Measurements from ENCODE around the gene KIF3C.
"Not testable (repeated sequence)": the region's sequence is repeated elsewhere in the genome, so short reads cannot be mapped to it uniquely, and the experiment has no call there.

The KIF3C gene

DNA sequence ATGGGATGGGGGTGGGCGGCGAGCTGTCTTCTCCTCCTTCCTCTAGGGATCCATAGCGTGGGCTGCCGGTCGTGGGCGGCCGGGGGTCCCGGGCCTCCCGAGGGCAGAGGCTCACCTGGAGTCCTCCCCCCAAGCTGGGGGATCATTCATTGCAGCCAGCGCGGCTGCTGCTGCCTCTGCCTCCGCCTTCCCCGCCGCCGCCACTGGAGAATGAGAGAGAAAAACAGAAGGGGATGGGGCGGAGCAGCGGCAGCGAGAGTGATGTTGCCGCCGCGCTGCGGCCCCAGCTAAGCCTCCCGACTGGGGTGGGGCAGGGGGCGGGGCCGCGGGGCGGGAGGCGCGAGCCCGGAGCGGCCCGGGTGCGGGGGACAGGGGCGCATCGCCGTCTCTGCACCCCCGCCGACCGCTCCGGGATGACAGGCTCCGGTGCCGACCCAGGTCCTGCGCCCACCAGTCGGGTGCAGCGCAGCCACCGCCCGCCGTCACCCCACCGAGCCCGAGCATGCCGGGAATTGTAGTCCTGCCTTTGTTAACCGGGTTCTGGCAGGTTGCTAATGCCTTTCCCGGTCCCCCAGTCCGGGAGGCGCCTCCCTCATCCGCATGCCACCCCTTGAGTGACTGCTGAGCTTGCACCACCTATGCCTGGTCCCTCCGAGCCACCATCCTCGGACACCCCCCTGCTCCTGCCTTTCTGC is at the start of gene KIF3C:
KIF3C (minus strand) TSS at position 225 of the 695 bp plus-strand sequence. CDS start 580 bp downstream, outside the sequence.
- H3K9me3 ChIP-seq (ENCODE audit: control insufficient read depth in 1 of 2, low read length in 2 of 2): no peaks in the 10 kb centered on the region
- H3K4me3 ChIP-seq (ENCODE audit: low read depth in 1 of 2, low read length in 2 of 2): peak within 1 kb of the TSS; percentile 64 to 81
- H3K27me3 ChIP-seq (ENCODE audit: low read depth, low read length): no peaks in the 10 kb centered on the region
- no peak within 1 kb of the TSS for H3K27ac ChIP-seq (ENCODE audit: low read length)
- peaks cover 4 to 30% of the 10 kb centered on the region in 2 donors for H3K4me1 ChIP-seq (ENCODE audit: control insufficient read depth in 1 of 2, insufficient read depth in 2 of 2, low read length in 2 of 2)
- no peaks in the 10 kb centered on the region for H3K36me3 ChIP-seq (ENCODE audit: control insufficient read depth in 1 of 2, insufficient read depth in 2 of 2, low read length in 2 of 2)

DNA sequence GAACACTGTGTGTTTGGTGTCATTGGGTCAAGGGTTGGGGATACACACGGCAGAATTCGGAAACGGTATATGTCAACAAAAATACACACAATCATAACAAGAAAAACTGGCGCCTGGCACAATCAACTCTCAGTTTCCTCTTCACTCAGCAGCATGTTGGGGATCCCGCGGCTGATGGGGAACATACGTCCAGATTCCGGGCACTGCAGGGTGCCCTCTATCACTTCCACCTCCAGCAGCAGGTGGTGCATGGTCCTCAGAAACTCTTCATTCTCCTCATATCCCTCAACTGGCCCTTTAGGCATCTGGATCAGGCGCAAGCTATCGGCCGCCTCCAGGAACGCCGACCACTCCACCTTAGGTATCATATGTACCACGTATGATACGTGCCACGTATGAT is 45.8 kb upstream of the KIF3C start:
- H3K9me3 ChIP-seq (ENCODE audit: control insufficient read depth in 1 of 2, low read length in 2 of 2); H3K27me3 ChIP-seq (ENCODE audit: low read depth, low read length); H3K36me3 ChIP-seq (ENCODE audit: control insufficient read depth in 1 of 2, insufficient read depth in 2 of 2, low read length in 2 of 2); H3K27ac ChIP-seq (ENCODE audit: low read length); H3K4me3 ChIP-seq (ENCODE audit: low read depth in 1 of 2, low read length in 2 of 2); H3K4me1 ChIP-seq (ENCODE audit: control insufficient read depth in 1 of 2, insufficient read depth in 2 of 2, low read length in 2 of 2): not testable (repeated sequence)

DNA sequence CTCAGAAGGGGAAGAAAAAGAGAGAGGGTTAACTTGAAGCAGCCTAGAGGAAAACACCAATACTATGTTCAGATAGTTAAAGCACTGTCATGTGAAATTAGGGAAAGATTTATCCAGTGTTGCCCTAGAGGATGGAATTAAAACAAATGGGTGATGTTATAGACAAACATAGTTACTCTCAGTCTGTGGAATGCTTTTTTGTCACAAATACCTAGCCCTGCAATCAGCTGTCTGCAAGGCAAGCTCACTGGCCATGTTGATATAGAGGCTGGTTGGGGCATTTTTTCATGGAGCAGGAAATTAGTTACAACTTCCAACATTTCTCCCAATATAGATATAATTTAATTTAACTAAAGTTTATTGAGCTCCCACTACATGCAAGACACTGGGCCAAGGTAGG is 43.2 kb upstream of the KIF3C start:
- no peak overlapping the region for H3K4me3 ChIP-seq (ENCODE audit: low read depth in 1 of 2, low read length in 2 of 2)
- no peaks in the 10 kb centered on the region for H3K4me1 ChIP-seq (ENCODE audit: control insufficient read depth in 1 of 2, insufficient read depth in 2 of 2, low read length in 2 of 2)
- H3K9me3 ChIP-seq (ENCODE audit: control insufficient read depth in 1 of 2, low read length in 2 of 2): no peaks in the 10 kb centered on the region
- no peak overlapping the region for H3K27ac ChIP-seq (ENCODE audit: low read length)
- H3K36me3 ChIP-seq (ENCODE audit: control insufficient read depth in 1 of 2, insufficient read depth in 2 of 2, low read length in 2 of 2): no peaks in the 10 kb centered on the region
- H3K27me3 ChIP-seq (ENCODE audit: low read depth, low read length): no peaks in the 10 kb centered on the region

DNA sequence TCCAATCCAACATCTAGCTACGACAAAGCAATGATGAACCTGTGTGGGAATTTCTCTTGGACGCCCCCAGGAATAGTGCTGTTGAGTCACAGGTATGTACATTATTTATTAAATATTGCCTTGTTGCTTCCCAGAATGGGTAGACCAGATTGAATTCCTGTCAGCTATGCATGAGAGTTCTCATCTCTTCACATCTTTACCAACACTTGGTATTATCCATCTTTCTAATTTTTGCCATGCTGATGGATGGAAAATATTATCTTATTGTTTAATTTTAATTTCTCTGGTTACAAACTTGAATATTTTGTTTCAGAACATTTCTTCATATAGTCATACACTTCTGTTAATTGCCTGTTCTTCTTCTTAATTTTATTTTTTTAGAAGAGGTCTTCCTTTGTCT is 42.0 kb upstream of the KIF3C start:
- H3K4me3 ChIP-seq (ENCODE audit: low read depth in 1 of 2, low read length in 2 of 2): no peak overlapping the region
- H3K9me3 ChIP-seq (ENCODE audit: control insufficient read depth in 1 of 2, low read length in 2 of 2): no peaks in the 10 kb centered on the region
- H3K27ac ChIP-seq (ENCODE audit: low read length): no peak overlapping the region
- H3K27me3 ChIP-seq (ENCODE audit: low read depth, low read length): no peaks in the 10 kb centered on the region
- no peaks in the 10 kb centered on the region for H3K4me1 ChIP-seq (ENCODE audit: control insufficient read depth in 1 of 2, insufficient read depth in 2 of 2, low read length in 2 of 2)
- no peaks in the 10 kb centered on the region for H3K36me3 ChIP-seq (ENCODE audit: control insufficient read depth in 1 of 2, insufficient read depth in 2 of 2, low read length in 2 of 2)

DNA sequence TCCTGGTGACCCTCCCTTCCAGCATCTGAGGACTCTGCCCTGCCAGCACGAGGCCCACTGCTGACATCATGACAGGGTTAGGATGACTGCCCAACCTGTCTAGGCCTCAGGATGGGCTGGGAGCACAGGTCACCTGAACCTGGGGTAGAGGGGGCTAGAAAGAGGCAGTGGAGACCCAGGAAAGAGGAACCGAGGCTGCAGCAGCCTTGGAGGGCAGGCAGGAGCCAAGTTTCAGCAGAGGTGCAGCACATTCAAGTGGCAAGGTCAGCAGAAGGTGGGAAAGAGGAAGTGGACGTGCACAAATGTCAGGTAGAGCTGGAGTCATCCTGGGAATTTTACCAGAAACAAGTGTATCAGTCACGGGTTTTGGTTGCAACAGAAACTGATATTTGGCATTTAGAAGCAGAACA is 37.9 kb upstream of the KIF3C start:
- H3K4me1 ChIP-seq (ENCODE audit: control insufficient read depth in 1 of 2, insufficient read depth in 2 of 2, low read length in 2 of 2): peaks cover 9 to 11% of the 10 kb centered on the region in 2 donors
- H3K9me3 ChIP-seq (ENCODE audit: control insufficient read depth in 1 of 2, low read length in 2 of 2): no peaks in the 10 kb centered on the region
- H3K36me3 ChIP-seq (ENCODE audit: control insufficient read depth in 1 of 2, insufficient read depth in 2 of 2, low read length in 2 of 2): no peaks in the 10 kb centered on the region
- H3K27me3 ChIP-seq (ENCODE audit: low read depth, low read length): no peaks in the 10 kb centered on the region
- H3K4me3 ChIP-seq (ENCODE audit: low read depth in 1 of 2, low read length in 2 of 2): no peak overlapping the region
- H3K27ac ChIP-seq (ENCODE audit: low read length): no peak overlapping the region

DNA sequence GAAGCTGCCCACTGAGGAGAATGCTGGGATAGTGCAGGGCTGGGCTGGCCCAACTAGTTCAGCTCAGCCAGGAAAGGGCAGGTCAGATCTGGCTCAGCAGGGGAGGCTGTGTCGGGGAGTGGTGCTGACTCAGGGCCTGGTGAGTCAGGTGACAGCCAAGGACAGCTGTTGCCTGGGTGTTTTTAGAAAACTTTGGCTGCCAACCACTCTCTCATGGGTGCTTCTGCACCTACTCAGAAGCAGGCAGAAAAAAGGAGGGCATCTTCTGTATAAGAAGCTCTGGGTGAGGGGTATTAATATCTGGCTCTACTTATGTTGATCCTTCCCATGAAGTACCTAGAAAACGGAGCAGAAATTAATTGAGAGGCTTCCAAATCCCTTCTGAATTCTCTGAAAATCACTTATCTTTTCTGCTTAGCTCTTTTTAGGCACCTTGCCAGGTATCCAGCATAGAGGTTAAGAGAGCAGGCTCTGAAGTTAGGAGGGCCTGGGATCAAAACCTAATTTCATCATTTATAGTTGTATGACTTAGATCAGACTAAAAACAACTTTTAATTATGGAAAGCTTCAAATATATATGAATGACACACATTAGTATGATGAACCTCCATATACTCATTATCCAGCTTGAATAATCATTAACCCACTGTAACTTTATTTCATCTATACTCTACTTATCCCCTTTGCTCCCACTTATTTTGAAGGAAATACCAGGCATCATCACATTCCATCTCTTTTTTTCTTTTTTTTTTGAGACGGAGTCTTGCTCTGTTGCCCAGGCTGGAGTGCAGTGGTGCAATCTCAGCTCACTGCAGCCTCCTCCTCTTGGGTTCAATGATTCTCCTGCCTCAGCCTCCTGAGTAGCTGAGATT is 36.1 kb upstream of the KIF3C start:
- H3K27me3 ChIP-seq (ENCODE audit: low read depth, low read length): no peaks in the 10 kb centered on the region
- H3K36me3 ChIP-seq (ENCODE audit: control insufficient read depth in 1 of 2, insufficient read depth in 2 of 2, low read length in 2 of 2): no peaks in the 10 kb centered on the region
- H3K27ac ChIP-seq (ENCODE audit: low read length): peak overlapping the region; percentile 17
- no peak overlapping the region for H3K4me3 ChIP-seq (ENCODE audit: low read depth in 1 of 2, low read length in 2 of 2)
- H3K9me3 ChIP-seq (ENCODE audit: control insufficient read depth in 1 of 2, low read length in 2 of 2): no peaks in the 10 kb centered on the region
- H3K4me1 ChIP-seq (ENCODE audit: control insufficient read depth in 1 of 2, insufficient read depth in 2 of 2, low read length in 2 of 2): peaks cover 9 to 11% of the 10 kb centered on the region in 2 donors

DNA sequence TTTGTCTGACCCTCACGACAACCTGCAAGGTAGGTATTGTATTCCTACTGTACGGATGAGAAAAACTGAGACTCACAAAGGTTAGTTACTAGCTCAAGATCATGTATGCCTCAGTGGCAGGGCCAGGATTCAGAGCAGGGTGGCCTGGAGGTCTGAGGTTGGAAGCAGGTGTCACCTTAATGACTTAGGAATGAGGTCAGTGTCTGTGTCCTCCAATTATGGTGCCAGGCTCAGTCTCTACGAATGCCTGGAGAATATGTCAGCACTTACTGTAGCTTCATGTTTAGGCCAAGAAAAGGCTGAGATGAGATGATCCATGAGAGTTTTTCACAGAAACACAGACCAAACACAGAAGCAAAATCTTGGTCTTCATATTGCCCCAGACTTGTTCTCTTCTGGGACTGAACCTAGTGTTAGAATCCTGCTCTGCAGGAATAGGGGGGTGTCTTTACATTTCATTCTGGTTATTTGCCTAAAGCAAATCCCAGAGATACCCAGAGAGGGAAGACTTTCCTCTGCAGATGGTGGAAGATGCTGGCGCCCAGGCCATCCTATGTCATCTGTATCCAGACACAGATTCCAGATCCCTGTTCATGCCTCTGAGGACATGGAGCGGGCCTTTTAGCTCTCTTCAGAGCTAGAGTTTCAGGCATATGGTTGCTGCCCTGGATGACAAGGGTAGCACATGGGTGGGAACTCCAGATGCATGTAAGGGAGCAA is 35.3 kb upstream of the KIF3C start:
- Histone ChIP-seq H3K4me1 (ENCODE audit: control insufficient read depth in 1 of 2, insufficient read depth in 2 of 2, low read length in 2 of 2) (peaks cover 9 to 11% of the 10 kb centered on the region in 2 donors), H3K27me3 (ENCODE audit: low read depth, low read length) (no peaks in the 10 kb centered on the region), H3K27ac (ENCODE audit: low read length) (no peak overlapping the region)

DNA sequence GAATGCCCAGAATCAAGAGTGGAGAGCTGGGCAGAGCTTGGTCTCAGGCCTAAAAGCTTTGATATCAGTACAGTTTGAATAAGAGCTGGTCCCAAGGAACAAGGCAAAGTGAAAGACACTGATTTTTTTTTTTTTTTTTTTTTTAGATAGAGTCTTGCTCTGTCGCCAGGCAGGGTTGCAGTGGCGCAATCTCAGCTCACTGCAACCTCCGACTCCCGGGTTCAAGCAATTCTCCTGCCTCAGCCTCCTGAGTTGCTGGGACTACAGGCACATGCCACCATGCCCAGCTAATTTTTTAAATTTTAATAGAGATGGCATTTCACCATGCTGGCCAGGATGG is 34.4 kb upstream of the KIF3C start:
- not testable (repeated sequence) for H3K4me3 ChIP-seq (ENCODE audit: low read depth in 1 of 2, low read length in 2 of 2); H3K27ac ChIP-seq (ENCODE audit: low read length); H3K9me3 ChIP-seq (ENCODE audit: control insufficient read depth in 1 of 2, low read length in 2 of 2); H3K27me3 ChIP-seq (ENCODE audit: low read depth, low read length); H3K36me3 ChIP-seq (ENCODE audit: control insufficient read depth in 1 of 2, insufficient read depth in 2 of 2, low read length in 2 of 2)
- peaks cover 9 to 11% of the 10 kb centered on the region in 2 donors for H3K4me1 ChIP-seq (ENCODE audit: control insufficient read depth in 1 of 2, insufficient read depth in 2 of 2, low read length in 2 of 2)

More for the DNA sequence above, 35.3 kb upstream of the KIF3C start:
- H3K9me3 ChIP-seq (ENCODE audit: control insufficient read depth in 1 of 2, low read length in 2 of 2): no peaks in the 10 kb centered on the region
- no peaks in the 10 kb centered on the region for H3K36me3 ChIP-seq (ENCODE audit: control insufficient read depth in 1 of 2, insufficient read depth in 2 of 2, low read length in 2 of 2)
- no peak overlapping the region for H3K4me3 ChIP-seq (ENCODE audit: low read depth in 1 of 2, low read length in 2 of 2)

DNA sequence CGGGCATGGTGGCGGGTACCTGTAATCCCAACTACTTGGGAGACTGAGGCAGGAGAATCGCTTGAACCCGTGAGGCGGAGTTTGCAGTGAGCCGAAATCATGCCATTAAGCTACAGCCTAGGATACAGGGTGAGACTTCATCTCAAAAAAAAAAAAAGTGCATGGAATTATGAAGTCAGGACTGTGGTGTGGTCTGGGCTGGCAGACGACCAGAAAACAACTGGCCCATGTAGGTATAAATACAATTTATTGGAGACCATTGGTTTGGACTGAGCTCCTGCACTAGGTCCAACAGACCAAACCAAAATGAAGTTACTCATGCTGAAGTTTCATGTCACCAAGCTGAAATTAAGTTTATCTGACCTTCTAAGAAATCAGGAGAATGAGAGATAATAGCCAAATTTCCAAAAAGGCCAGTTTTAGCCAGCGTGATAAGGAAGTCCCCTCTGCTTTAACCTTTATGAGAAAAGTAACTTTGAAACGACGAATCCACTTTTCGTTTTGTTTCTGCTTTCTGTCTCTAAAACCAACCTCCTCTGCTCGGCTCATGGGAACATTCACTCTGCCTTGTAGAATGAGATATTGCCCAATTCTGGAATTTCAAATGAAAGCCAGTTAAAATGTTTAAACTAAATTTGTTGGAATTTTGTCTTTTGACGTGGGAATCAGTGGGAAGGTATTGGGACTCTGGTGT is 33.9 kb upstream of the KIF3C start:
- no peak overlapping the region for H3K27ac ChIP-seq (ENCODE audit: low read length)
- no peaks in the 10 kb centered on the region for H3K36me3 ChIP-seq (ENCODE audit: control insufficient read depth in 1 of 2, insufficient read depth in 2 of 2, low read length in 2 of 2)
- no peaks in the 10 kb centered on the region for H3K27me3 ChIP-seq (ENCODE audit: low read depth, low read length)
- H3K4me3 ChIP-seq (ENCODE audit: low read depth in 1 of 2, low read length in 2 of 2): no peak overlapping the region
- H3K9me3 ChIP-seq (ENCODE audit: control insufficient read depth in 1 of 2, low read length in 2 of 2): no peaks in the 10 kb centered on the region
- H3K4me1 ChIP-seq (ENCODE audit: control insufficient read depth in 1 of 2, insufficient read depth in 2 of 2, low read length in 2 of 2): peaks cover 9 to 11% of the 10 kb centered on the region in 2 donors

DNA sequence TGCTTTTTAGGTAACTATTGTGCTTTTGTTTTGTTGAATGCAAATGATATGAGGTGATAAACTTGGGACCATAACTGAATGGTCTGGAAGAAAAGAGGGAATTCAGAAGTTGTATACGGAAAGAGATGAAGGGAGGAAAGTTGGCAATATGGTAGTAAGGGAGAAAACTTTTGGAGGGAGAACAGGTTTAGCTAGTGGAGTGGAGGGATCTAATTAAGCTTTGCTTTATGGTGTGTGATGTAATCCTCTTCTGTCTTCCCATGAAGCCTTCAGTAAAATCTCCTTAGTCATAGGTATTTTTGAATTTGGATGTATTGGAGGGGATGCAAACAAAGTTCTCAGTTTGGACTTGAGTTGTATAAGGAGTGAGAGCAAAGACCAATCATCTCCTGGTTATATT is 31.4 kb upstream of the KIF3C start:
- Histone ChIP-seq H3K9me3 (ENCODE audit: control insufficient read depth in 1 of 2, low read length in 2 of 2) (no peaks in the 10 kb centered on the region), H3K36me3 (ENCODE audit: control insufficient read depth in 1 of 2, insufficient read depth in 2 of 2, low read length in 2 of 2) (no peaks in the 10 kb centered on the region), H3K4me1 (ENCODE audit: control insufficient read depth in 1 of 2, insufficient read depth in 2 of 2, low read length in 2 of 2) (peaks cover 9 to 10% of the 10 kb centered on the region in 2 donors), H3K27ac (ENCODE audit: low read length) (no peak overlapping the region), H3K27me3 (ENCODE audit: low read depth, low read length) (no peaks in the 10 kb centered on the region), H3K4me3 (ENCODE audit: low read depth in 1 of 2, low read length in 2 of 2) (no peak overlapping the region)

All from muscle layer of duodenum (tissue), 2 donors.